ENCODE data around the gene CGB2. TPM values are rescaled to one million over a fixed set of nuclear protein-coding genes. Genes with fewer than 3 reads are reported as not detected.
"Not testable (repeated sequence)": the region's sequence is repeated elsewhere in the genome, so short reads cannot be mapped to it uniquely, and the experiment has no call there.

The CGB2 gene
- total RNA-seq, 4 donors from 2014 or later = not detected

DNA sequence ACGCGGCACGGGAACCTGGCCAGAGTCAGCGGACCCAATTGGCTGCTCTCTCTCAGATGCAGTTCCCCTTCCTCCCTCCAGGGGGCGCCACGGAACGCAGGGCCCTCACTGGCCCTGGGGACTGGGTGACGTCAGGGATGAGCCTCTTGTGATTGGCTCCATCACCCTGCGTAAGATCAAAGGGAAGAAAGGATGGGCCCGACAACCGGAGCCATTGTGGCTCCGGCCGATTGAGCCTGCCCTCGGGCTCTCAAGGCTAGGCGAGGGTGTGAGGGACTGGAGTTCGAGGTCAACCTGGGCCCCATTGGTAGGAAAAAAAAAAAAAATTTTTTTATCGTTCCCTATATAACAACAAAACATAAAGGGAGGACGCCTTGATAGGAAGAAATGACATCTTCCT is 5.1 kb downstream of the CGB2 start, which contains the start of gene CGB1:
TSS of gene CGB1 (minus strand) at position 81 of the 400 bp plus-strand sequence. CDS start 184 bp downstream, outside the sequence.
- TF ChIP-seq, protein P1, sequence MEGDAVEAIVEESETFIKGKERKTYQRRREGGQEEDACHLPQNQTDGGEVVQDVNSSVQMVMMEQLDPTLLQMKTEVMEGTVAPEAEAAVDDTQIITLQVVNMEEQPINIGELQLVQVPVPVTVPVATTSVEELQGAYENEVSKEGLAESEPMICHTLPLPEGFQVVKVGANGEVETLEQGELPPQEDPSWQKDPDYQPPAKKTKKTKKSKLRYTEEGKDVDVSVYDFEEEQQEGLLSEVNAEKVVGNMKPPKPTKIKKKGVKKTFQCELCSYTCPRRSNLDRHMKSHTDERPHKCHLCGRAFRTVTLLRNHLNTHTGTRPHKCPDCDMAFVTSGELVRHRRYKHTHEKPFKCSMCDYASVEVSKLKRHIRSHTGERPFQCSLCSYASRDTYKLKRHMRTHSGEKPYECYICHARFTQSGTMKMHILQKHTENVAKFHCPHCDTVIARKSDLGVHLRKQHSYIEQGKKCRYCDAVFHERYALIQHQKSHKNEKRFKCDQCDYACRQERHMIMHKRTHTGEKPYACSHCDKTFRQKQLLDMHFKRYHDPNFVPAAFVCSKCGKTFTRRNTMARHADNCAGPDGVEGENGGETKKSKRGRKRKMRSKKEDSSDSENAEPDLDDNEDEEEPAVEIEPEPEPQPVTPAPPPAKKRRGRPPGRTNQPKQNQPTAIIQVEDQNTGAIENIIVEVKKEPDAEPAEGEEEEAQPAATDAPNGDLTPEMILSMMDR (IDR thresholded peaks at IDR 0.05; ENCODE audit: low read depth) = not testable (repeated sequence)

GRCh38 chr19:49042177-49042576 is 10.5 kb downstream of the CGB2 start:
- TF ChIP-seq, protein P1 (IDR thresholded peaks at IDR 0.05; ENCODE audit: low read depth) = no peak

DNA sequence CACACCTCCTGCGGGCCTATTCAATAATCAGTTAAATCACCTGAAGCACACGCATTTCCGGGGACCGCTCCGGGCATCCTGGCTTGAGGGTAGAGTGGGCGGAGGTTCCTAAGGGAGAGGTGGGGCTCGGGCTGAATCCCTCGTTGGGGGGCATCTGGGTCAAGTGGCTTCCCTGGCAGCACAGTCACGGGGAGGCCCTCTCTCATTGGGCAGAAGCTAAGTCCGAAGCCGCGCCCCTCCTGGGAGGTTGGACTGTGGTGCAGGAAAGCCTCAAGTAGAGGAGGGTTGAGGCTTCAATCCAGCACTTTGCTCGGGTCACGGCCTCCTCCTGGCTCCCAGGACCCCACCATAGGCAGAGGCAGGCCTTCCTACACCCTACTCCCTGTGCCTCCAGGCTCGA is 11.9 kb downstream of the CGB2 start, which contains the start of gene CGB5:
TSS of gene CGB5 (plus strand) at position 301 of the 400 bp plus-strand sequence. CDS start 362 bp downstream, outside the sequence.
- TF ChIP-seq, protein P1 (IDR thresholded peaks at IDR 0.05; ENCODE audit: low read depth) = not testable (repeated sequence)

DNA sequence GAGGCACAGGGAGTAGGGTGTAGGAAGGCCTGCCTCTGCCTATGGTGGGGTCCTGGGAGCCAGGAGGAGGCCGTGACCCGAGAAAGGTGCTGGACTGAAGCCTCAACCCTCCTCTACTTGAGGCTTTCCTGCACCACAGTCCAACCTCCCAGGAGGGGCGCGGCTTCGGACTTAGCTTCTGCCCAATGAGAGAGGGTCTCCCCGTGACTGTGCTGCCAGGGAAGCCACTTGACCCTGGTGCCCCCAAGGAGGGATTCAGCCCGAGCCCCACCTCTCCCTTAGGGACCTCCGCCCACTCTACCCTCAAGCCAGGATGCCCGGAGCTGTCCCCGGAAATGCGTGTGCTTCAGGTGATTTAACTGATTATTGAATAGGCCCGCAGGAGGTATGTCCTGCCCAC is 17.3 kb downstream of the CGB2 start, which contains the start of gene CGB8:
TSS of gene CGB8 (minus strand) at position 101 of the 400 bp plus-strand sequence. CDS start 372 bp downstream, outside the sequence.
- TF ChIP-seq, protein P1 (IDR thresholded peaks at IDR 0.05; ENCODE audit: low read depth) = not testable (repeated sequence)

DNA sequence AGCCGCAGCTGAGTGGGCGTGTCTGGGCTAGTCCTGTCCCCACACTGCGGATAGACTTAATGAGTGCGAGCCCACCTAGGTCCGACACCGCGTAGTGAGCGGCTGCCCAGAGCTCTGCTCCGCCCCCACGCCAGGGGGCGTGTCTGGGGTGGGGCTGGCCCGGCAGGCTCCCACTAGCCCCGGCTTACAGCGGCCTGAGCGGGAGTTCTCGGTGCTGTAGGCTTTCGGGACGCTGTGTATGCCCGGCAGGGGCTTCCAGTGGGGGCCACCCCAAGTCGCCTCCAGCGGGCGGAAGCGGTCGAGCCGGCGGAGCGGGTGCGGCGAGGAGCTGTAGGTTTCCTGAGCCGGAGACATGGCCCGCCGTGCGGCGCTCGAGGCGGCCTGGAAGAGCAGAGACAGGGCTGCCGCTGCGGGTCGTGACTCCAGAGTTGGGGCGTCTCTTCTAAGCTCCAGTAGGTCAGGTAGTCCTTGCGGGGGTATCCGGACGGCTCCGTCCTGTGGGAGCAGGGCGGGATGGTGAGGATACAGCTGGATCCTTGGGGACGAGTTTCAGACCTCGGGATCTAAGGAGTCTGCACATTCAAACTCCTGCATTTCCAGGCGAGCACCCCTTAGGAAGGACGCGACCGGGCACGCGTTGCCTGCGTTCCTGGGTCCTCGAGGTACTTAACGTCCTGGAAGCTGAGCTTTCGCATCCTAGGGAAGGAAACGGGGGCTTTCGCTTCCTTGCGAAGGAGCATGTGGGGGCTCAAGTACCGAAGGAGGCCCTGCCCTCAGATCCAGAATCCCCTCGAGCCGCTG is 24.6 kb downstream of the CGB2 start:
- TF ChIP-seq, protein P1 (IDR thresholded peaks at IDR 0.05; ENCODE audit: low read depth) = no peak

- TF ChIP-seq, protein P1 (IDR thresholded peaks at IDR 0.05; ENCODE audit: low read depth) = no peak
These were observed 26.0 kb downstream of the CGB2 start, which contains the start of gene CGB7 for GRCh38 chr19:49057636-49058234. TSS of gene CGB7 (minus strand) at chr19:49057749. CDS start at chr19:49055375, 2,374 bp downstream.

DNA sequence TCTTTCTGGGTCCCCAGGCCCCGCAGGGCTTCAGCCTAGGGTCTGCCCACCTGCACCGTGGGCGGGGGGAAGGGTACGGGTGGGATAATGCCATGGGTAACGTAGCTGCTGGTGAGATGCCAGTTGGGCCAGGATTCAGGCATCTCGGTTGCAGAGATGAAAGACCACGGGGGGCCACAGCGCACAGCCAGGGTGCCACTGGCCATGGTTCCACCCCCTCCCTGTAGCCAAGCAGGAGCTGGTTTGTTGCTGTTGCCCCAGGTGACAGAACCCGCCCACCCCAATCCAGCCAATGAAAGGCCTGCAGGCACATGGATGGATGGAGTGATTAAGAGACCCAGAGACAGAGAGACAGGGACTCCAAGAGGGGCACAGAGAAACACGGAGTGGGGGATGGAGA is 26.9 kb downstream of the CGB2 start:
- TF ChIP-seq, protein P1 (IDR thresholded peaks at IDR 0.05; ENCODE audit: low read depth) = no peak
